HCT116 (cell line): Measurements from ENCODE around the gene SLC25A44. TPM values are rescaled to one million over a fixed set of nuclear protein-coding genes. Genes with fewer than 3 reads are reported as not detected.

Source experiments
- ATAC-seq: fragments of 200-7000 bp; cut with Tn5 transposase; 2 replicates; pipeline ENCODE4 v1.9.1; 2020; ENCODE audit warnings: mild to moderate bottlenecking, moderate library complexity
- BruUV-seq: library from RNA; stranded (reverse); fragments of 400-500 nt; replicated peaks from 2 replicates; lab custom pipeline; 2021; lab: Mats Ljungman, UMichigan
- CTCF ChIA-PET: fragments of 300-600 bp; sonication (Branson Sonifier 250); formaldehyde crosslinking; loops from one replicate; lab custom pipeline; 2021; ENCODE audit warnings: antibody characterized with exemption; lab: Charles Lee
- POLR2A ChIA-PET: fragments of 300-600, 350-600 bp; sonication (Branson Sonifier 250); formaldehyde crosslinking; loops from one replicate; lab custom pipeline; 2021; ENCODE audit warnings: antibody characterized with exemption; lab: Charles Lee
- RAD21 ChIA-PET, 2 experiments: fragments of 300-600 bp; sonication (Branson Sonifier 250); formaldehyde crosslinking; loops; one replicate each; lab custom pipeline; 2023; ENCODE audit warnings: low total read pairs in 2 of 2; ENCODE audit not compliant: uncharacterized antibody in 2 of 2, unreplicated experiment in 2 of 2, low non-redundant PET in 1 of 2; lab: Charles Lee
- DNase-seq: peaks from one replicate; pipeline ENCODE4 v3.0.0-alpha.2; 2010; ENCODE audit warnings: low read depth, low spot score
- H2AFZ ChIP-seq: fragments of 200-600 bp; shearing (Covaris generic), sonication (generic); 2 replicates; pipeline ENCODE4 v1.6.1; 2017; ENCODE audit warnings: low read depth, mixed run types, mixed read lengths, antibody characterized with exemption, low read length; ENCODE audit not compliant: poor library complexity, severe bottlenecking
- H3K27ac ChIP-seq: 2 replicates; pipeline ENCODE4 v1.5.1; 2012; ENCODE audit warnings: low read depth, low read length
- H3K27me3 ChIP-seq: fragments of 200-600 bp; sonication (generic); 2 replicates; pipeline ENCODE4 v1.6.1; 2016; ENCODE audit warnings: mixed run types, low read length, mixed read lengths; ENCODE audit not compliant: insufficient read depth
- H3K36me3 ChIP-seq, 2 experiments: fragments of 200-500 bp in 1 of 2; fragments of 200-600 bp in 1 of 2; sonication (Bioruptor generic) in 1 of 2; sonication (generic) in 1 of 2; 2 replicates each; pipeline versions ENCODE4 v1.5.1 to v1.6.1; 2014 to 2016; ENCODE audit warnings: low read length in 2 of 2, inconsistent platforms in 1 of 2, mixed read lengths in 1 of 2, mixed run types in 1 of 2; ENCODE audit not compliant: insufficient read depth in 2 of 2, control insufficient read depth in 1 of 2
- H3K4me1 ChIP-seq, 2 experiments: fragments of 200-600 bp in 1 of 2; sonication (generic) in 1 of 2; 2 replicates each; pipeline versions ENCODE4 v1.5.1 to v1.6.1; 2012 to 2017; ENCODE audit warnings: low read length in 2 of 2, inconsistent platforms in 1 of 2, mild to moderate bottlenecking in 1 of 2, mixed read lengths in 1 of 2, mixed run types in 1 of 2, moderate library complexity in 1 of 2; ENCODE audit not compliant: insufficient read depth in 2 of 2, control insufficient read depth in 1 of 2
- H3K4me2 ChIP-seq: fragments of 200-600 bp; sonication (generic); 2 replicates; pipeline ENCODE4 v1.6.1; 2017; ENCODE audit warnings: mixed run types, low read length, mixed read lengths
- H3K4me3 ChIP-seq, 2 experiments: fragments of 200-600 bp in 1 of 2; sonication (generic) in 1 of 2; replicated peaks in 1 of 2; 2 replicates each; pipeline ENCODE4 v1.5.1; 2011 to 2016; ENCODE audit warnings: low read length in 2 of 2, control low read depth in 1 of 2, low read depth in 1 of 2, mild to moderate bottlenecking in 1 of 2, mixed read lengths in 1 of 2, mixed run types in 1 of 2
- H3K79me2 ChIP-seq: fragments of 200-600 bp; sonication (generic); 2 replicates; pipeline ENCODE4 v1.6.1; 2017; ENCODE audit warnings: mild to moderate bottlenecking, mixed run types, low read length, moderate library complexity, mixed read lengths; ENCODE audit not compliant: insufficient read depth
- H3K9ac ChIP-seq: fragments of 200-600 bp; sonication (generic); 2 replicates; pipeline ENCODE4 v1.6.1; 2016; ENCODE audit warnings: low read length, mixed read lengths
- H3K9me2 ChIP-seq: fragments of 200-600 bp; sonication (generic), shearing (Covaris generic); 2 replicates; pipeline ENCODE4 v1.6.1; 2017; ENCODE audit warnings: mixed run types, mild to moderate bottlenecking, moderate library complexity; ENCODE audit not compliant: insufficient read depth
- H3K9me3 ChIP-seq, 2 experiments: fragments of 200-500 bp in 1 of 2; fragments of 200-600 bp in 1 of 2; sonication (Bioruptor generic) in 1 of 2; sonication (generic) in 1 of 2; 2 replicates each; pipeline ENCODE4 v1.6.1; 2014 to 2017; ENCODE audit warnings: low read length in 2 of 2, mixed read lengths in 2 of 2, inconsistent platforms in 1 of 2, low read depth in 1 of 2, mild to moderate bottlenecking in 1 of 2, mixed run types in 1 of 2, moderate library complexity in 1 of 2; ENCODE audit not compliant: control insufficient read depth in 1 of 2, insufficient read depth in 1 of 2
- H4K20me1 ChIP-seq: fragments of 200-600 bp; sonication (generic), shearing (Covaris generic); 2 replicates; pipeline ENCODE4 v1.6.1; 2017; ENCODE audit warnings: mixed run types, mild to moderate bottlenecking, moderate library complexity; ENCODE audit not compliant: insufficient read depth
- ATF3 ChIP-seq: IDR thresholded peaks from 2 replicates; pipeline ENCODE4 v1.6.1; 2012
- EGR1 ChIP-seq: IDR thresholded peaks from 2 replicates; pipeline ENCODE4 v1.6.1; 2012; ENCODE audit warnings: low read depth
- JUND ChIP-seq: IDR thresholded peaks from 2 replicates; pipeline ENCODE4 v1.6.1; 2012
- MAX ChIP-seq: IDR thresholded peaks from 2 replicates; pipeline ENCODE4 v1.6.1; 2012
- POLR2AphosphoS5 ChIP-seq: IDR thresholded peaks from 2 replicates; pipeline ENCODE4 v1.6.1; 2011; ENCODE audit warnings: mild to moderate bottlenecking, low read depth, low read length, moderate library complexity
- RAD21 ChIP-seq: IDR thresholded peaks from 2 replicates; pipeline ENCODE4 v1.6.1; 2012; ENCODE audit warnings: low read depth, mild to moderate bottlenecking
- TCF7L2 ChIP-seq: IDR thresholded peaks from 2 replicates; pipeline ENCODE4 v1.7.0; 2011; ENCODE audit warnings: borderline replicate concordance, inconsistent platforms; ENCODE audit not compliant: insufficient read depth, insufficient read length; ENCODE audit errors: extremely low read depth
- YY1 ChIP-seq: IDR thresholded peaks from 2 replicates; pipeline ENCODE4 v1.6.1; 2011; ENCODE audit warnings: low read length, low read depth, moderate library complexity, mild to moderate bottlenecking; ENCODE audit not compliant: insufficient replicate concordance; ENCODE audit errors: extremely low read depth
- ZFX ChIP-seq: fragments of 450-650 bp; IDR thresholded peaks from 2 replicates; pipeline ENCODE4 v1.6.1; 2017
- intact Hi-C: fragments of 100-400 bp; cut with micrococcal nuclease; formaldehyde crosslinking; loops from 2 replicates; pipeline ENCODE4 v1.10.0; 2022
- total RNA-seq: library from RNA; stranded (reverse); gene quantifications from one replicate; pipeline ENCODE4 v1.2.1, GENCODE V29; 2021; ENCODE audit not compliant: unreplicated experiment
- TF ChIP-seq, protein P1 (sequence below): IDR thresholded peaks from 2 replicates; pipeline ENCODE4 v1.6.1; 2011; ENCODE audit warnings: mild to moderate bottlenecking, low read length, moderate library complexity; ENCODE audit not compliant: insufficient replicate concordance; ENCODE audit errors: extremely low read depth

Gene SLC25A44
- total RNA-seq, 1 experiment from 2014 or later: 17.5 TPM

GRCh38 chr1:156196445-156196844 is 2.5 kb downstream of the SLC25A44 start:
- POLR2A ChIA-PET: interaction anchor here (6.3 kb wide), 1 partner anchor 16 kb away, joined by 21 read pairs; the partner anchor contains the start of gene PMF1
- Histone ChIP-seq H3K36me3 (peaks cover 1 to 8% of the 10 kb centered on the region in 2 experiments; a peak in 1 of 4 replicates), H3K4me1 (peaks cover 8 to 20% of the 10 kb centered on the region in 2 experiments), H3K27ac (no peak overlapping the region), H3K9ac (no peak overlapping the region), H3K27me3 (no peaks in the 10 kb centered on the region), H3K4me3 (no peak overlapping the region)
- DNase-seq: no peak
- BruUV-seq: no TSS peak
- TF ChIP-seq, protein P1, sequence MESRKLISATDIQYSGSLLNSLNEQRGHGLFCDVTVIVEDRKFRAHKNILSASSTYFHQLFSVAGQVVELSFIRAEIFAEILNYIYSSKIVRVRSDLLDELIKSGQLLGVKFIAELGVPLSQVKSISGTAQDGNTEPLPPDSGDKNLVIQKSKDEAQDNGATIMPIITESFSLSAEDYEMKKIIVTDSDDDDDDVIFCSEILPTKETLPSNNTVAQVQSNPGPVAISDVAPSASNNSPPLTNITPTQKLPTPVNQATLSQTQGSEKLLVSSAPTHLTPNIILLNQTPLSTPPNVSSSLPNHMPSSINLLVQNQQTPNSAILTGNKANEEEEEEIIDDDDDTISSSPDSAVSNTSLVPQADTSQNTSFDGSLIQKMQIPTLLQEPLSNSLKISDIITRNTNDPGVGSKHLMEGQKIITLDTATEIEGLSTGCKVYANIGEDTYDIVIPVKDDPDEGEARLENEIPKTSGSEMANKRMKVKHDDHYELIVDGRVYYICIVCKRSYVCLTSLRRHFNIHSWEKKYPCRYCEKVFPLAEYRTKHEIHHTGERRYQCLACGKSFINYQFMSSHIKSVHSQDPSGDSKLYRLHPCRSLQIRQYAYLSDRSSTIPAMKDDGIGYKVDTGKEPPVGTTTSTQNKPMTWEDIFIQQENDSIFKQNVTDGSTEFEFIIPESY: no peak
- no peak for TF ChIP-seq ZFX
- TF ChIP-seq RAD21: no peak
- no peak for TF ChIP-seq YY1
- no peak for TF ChIP-seq TCF7L2
- no peak for TF ChIP-seq JUND
- no peak for TF ChIP-seq MAX
- TF ChIP-seq POLR2AphosphoS5: no peak
- no peak for TF ChIP-seq EGR1
- no peak for TF ChIP-seq ATF3
- TF ChIP-seq, all 23 proteins: peak for 0
- ChIA-PET RAD21 (no interaction called here), CTCF (no interaction called here)
- no peak overlapping the region for H2AFZ ChIP-seq
- no peak overlapping the region for H3K4me2 ChIP-seq
- ATAC-seq: no peak
- H4K20me1 ChIP-seq: no peaks in the 10 kb centered on the region
- peaks cover 46% of the 10 kb centered on the region for H3K79me2 ChIP-seq
- intact Hi-C loops: no loop called here
- no peaks in the 10 kb centered on the region for H3K9me3 ChIP-seq
- H3K9me2 ChIP-seq: no peaks in the 10 kb centered on the region
